ENCODE measurements around the gene DSTYK.
A peak's percentile ranks its signal among the peaks of the same experiment; 100 is the strongest.

DSTYK gene

GRCh38 chr1:205129447-205130029, 82.0 kb downstream of the DSTYK start:
- DNase-seq: no peak

- no peak for DNase-seq
These were observed 83.5 kb downstream of the DSTYK start for GRCh38 chr1:205128050-205128449.

- DNase-seq: no peak
These were observed 83.9 kb downstream of the DSTYK start for GRCh38 chr1:205127646-205128045.

GRCh38 chr1:205124726-205125125, 86.8 kb downstream of the DSTYK start:
- no peak for DNase-seq

DNA sequence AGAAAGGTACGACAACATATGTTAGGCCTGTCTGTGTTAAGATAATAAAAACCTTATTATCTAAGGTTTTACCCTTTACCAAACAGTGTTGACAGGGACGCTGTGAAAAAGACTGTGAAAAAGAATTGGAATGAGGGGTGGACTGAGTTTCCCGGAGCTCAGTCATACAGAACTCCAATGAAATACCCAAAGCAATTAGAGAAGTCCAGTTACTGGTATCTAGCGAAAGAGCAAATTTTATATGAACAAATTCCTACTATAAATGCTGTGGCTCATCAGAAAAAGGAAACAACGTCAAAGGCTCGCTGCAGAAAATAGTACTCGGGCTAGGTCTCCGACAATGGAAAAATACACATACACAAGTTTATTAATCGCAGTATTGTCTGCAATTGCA, 89.0 kb downstream of the DSTYK start:
- no peak for DNase-seq

- peak; percentile 37 to 98 (median 88) for DNase-seq
These were observed 89.6 kb downstream of the DSTYK start, which contains the start of gene RBBP5 for GRCh38 chr1:205121660-205122488. Gene RBBP5, minus strand, starts transcription at chr1:205121978. Its CDS starts 105 bp downstream, at chr1:205121873.

- DNase-seq: no peak
These were observed 92.8 kb downstream of the DSTYK start for GRCh38 chr1:205118752-205119151.

GRCh38 chr1:205111354-205111753, 100.1 kb downstream of the DSTYK start:
- no peak for DNase-seq

DNA sequence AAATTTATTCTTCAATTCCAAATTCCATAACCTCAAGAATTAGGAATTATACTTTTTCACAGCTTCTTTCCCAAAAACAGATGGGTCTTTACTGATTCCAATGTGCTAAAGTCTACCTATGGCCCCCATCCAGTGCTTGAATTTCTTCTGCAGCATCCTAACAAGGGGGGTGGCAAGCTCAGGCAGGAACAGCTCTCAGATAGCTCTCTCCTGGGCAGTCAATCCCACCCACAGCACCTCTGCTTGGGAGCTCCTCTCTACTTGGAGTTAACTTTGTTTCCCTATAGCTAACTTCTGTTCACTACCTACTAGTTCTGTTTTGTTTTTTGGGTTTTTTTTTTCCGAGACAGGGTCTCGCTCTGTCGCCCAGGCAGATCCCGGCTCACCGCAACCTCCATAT, 101.8 kb downstream of the DSTYK start:
- no peak for DNase-seq

- DNase-seq: peak in 1 of 51 donors; percentile 6
These were observed 102.2 kb downstream of the DSTYK start for GRCh38 chr1:205109269-205109668.

GRCh38 chr1:205108464-205108863, 103.0 kb downstream of the DSTYK start:
- DNase-seq: no peak

- no peak for DNase-seq
These were observed 104.2 kb downstream of the DSTYK start for GRCh38 chr1:205107327-205107726.

GRCh38 chr1:205102404-205102803, 109.1 kb downstream of the DSTYK start:
- no peak for DNase-seq

GRCh38 chr1:205098242-205098641, 113.3 kb downstream of the DSTYK start:
- no peak for DNase-seq

DNA sequence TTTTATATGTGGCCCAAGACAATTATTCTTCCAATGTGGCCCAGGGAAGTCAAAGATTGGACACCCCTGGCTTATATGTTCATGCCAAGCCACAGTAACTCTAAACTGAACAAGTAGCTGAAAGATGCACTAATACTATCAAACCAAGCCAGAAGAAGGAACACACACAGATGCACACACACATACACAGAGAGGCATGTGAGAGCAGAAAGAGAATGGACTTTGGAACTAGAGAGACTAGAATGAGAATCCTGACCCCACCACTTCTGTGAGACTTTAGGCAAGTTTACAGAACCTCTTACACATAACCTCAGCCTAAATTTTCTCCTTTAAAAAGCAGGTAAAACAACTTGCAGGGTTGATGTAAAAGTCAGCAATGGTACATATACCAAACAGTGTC, 116.1 kb downstream of the DSTYK start:
- DNase-seq: no peak
